Neutrophil (primary cell): Measurements from ENCODE around the gene GPATCH8.
"Not testable (repeated sequence)": the region's sequence is repeated elsewhere in the genome, so short reads cannot be mapped to it uniquely, and the experiment has no call there.

Source experiments
- H3K27ac ChIP-seq: fragments of 200-600 bp; sonication (generic); 2 replicates; pipeline ENCODE4 v1.5.1; 2016; ENCODE audit warnings: mild to moderate bottlenecking, moderate library complexity
- H3K27me3 ChIP-seq: fragments of 200-600 bp; sonication (generic); 2 replicates; pipeline ENCODE4 v1.6.0; 2016; ENCODE audit warnings: mild to moderate bottlenecking
- H3K36me3 ChIP-seq: fragments of 200-600 bp; sonication (generic); 2 replicates; pipeline ENCODE4 v1.5.1; 2017
- H3K4me1 ChIP-seq, 2 experiments: fragments of 200-600 bp in 1 of 2; sonication (generic) in 1 of 2; 1 replicate in 1 of 2; 2 replicates in 1 of 2; pipeline versions ENCODE4 v1.5.1 to v1.6.1; 2013 to 2016; ENCODE audit warnings: low read depth in 1 of 2, low read length in 1 of 2, mild to moderate bottlenecking in 1 of 2, moderate library complexity in 1 of 2; ENCODE audit not compliant: control insufficient read depth in 1 of 2, insufficient read depth in 1 of 2
- H3K4me3 ChIP-seq, 2 experiments: fragments of 200-600 bp in 1 of 2; sonication (generic) in 1 of 2; 1 replicate in 1 of 2; 2 replicates in 1 of 2; pipeline ENCODE4 v1.5.1; 2013 to 2016; ENCODE audit warnings: low read depth in 1 of 2, low read length in 1 of 2, mild to moderate bottlenecking in 1 of 2, moderate library complexity in 1 of 2
- H3K9me3 ChIP-seq: fragments of 200-600 bp; sonication (generic); 2 replicates; pipeline ENCODE4 v1.5.1; 2016
- CTCF ChIP-seq: fragments of 200-600 bp; sonication (generic); IDR thresholded peaks from 2 replicates; pipeline ENCODE4 v1.5.1; 2016; ENCODE audit warnings: antibody characterized with exemption

Gene GPATCH8

GRCh38 chr17:44522883-44523671 is 19.9 kb upstream of the GPATCH8 start:
- no peaks in the 10 kb centered on the region for H3K9me3 ChIP-seq
- no peak overlapping the region for H3K27ac ChIP-seq
- H3K4me1 ChIP-seq, result no peaks in the 10 kb centered on the region
- no peaks in the 10 kb centered on the region for H3K36me3 ChIP-seq
- no peak overlapping the region for H3K4me3 ChIP-seq
- peaks cover 23% of the 10 kb centered on the region for H3K27me3 ChIP-seq
- no peak for TF ChIP-seq CTCF

- TF ChIP-seq CTCF, result no peak
Measured at GRCh38 chr17:44518032-44518431, 14.8 kb upstream of the GPATCH8 start.

GRCh38 chr17:44511241-44512134 is 8.3 kb upstream of the GPATCH8 start:
- H3K27ac ChIP-seq, H3K4me1 ChIP-seq, H3K4me3 ChIP-seq, H3K36me3 ChIP-seq, H3K9me3 ChIP-seq: not testable (repeated sequence)
- peaks cover 14% of the 10 kb centered on the region for H3K27me3 ChIP-seq

More at GRCh38 chr17:44518032-44518431, 14.8 kb upstream of the GPATCH8 start:
- Histone ChIP-seq H3K27ac (no peak overlapping the region), H3K4me1 (no peaks in the 10 kb centered on the region), H3K4me3 (no peak overlapping the region), H3K36me3 (no peaks in the 10 kb centered on the region), H3K27me3 (peaks cover 32% of the 10 kb centered on the region), H3K9me3 (no peaks in the 10 kb centered on the region)

GRCh38 chr17:44506939-44507604 is 3.9 kb upstream of the GPATCH8 start:
- Histone ChIP-seq H3K4me1 (peaks cover 14 to 16% of the 10 kb centered on the region in 2 experiments), H3K27me3 (peaks cover 20% of the 10 kb centered on the region)
- not testable (repeated sequence) for H3K4me3 ChIP-seq, H3K9me3 ChIP-seq, H3K36me3 ChIP-seq, H3K27ac ChIP-seq

- TF ChIP-seq CTCF, result no peak
- H3K9me3 ChIP-seq, result no peaks in the 10 kb centered on the region
- H3K4me1 ChIP-seq, result peaks cover 21 to 23% of the 10 kb centered on the region in 2 experiments
- peak overlapping the region; percentile 88 for H3K27ac ChIP-seq
- peaks cover 10% of the 10 kb centered on the region for H3K27me3 ChIP-seq
- peak overlapping the region; percentile 91 to 93 for H3K4me3 ChIP-seq
- no peaks in the 10 kb centered on the region for H3K36me3 ChIP-seq
Measured at GRCh38 chr17:44502598-44503146, 534 bp downstream of the GPATCH8 start.

GRCh38 chr17:44501866-44502375 is 1.3 kb downstream of the GPATCH8 start:
- peaks cover 6% of the 10 kb centered on the region for H3K27me3 ChIP-seq
- no peak overlapping the region for H3K27ac ChIP-seq
- no peaks in the 10 kb centered on the region for H3K36me3 ChIP-seq
- TF ChIP-seq CTCF, result no peak
- peak overlapping the region; percentile 91 to 93 for H3K4me3 ChIP-seq
- H3K9me3 ChIP-seq, result no peaks in the 10 kb centered on the region
- H3K4me1 ChIP-seq, result peaks cover 21 to 23% of the 10 kb centered on the region in 2 experiments
